ENCODE measurements around the gene MRPS25. TPM values are rescaled to one million over a fixed set of nuclear protein-coding genes. Genes with fewer than 3 reads are reported as not detected.

MRPS25 gene
- total and polyA plus RNA-seq, 9 of the 15 experiments (the other 6 are each of a cell fraction or from before 2014, with no cell fraction given) = 34.3 to 129 (median 78.2) TPM

DNA sequence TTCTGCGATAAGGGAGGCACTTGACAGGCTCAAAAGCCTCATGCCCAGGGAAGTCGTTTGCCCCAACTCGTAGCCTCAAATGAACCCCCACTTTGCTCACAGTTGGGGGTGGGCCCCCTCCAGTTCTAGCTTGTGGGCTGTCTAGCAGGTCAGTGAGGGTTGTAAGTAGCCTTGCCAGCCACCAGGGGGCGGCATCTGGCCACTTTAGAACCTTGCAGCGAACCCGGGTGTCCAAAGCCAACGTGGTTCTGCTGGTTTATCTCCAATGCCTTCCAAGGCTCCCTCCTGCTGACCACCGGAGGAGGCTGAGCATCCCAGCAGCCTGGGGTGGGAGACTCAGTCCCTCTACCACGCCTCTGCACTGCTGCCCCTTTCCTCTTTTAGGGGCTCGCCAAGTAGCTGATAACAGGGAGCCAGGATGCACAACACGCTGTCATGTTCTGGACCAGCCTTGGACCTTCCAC lies 43.0 kb upstream of the MRPS25 start (continued):
- TF ChIP-seq, protein P1, sequence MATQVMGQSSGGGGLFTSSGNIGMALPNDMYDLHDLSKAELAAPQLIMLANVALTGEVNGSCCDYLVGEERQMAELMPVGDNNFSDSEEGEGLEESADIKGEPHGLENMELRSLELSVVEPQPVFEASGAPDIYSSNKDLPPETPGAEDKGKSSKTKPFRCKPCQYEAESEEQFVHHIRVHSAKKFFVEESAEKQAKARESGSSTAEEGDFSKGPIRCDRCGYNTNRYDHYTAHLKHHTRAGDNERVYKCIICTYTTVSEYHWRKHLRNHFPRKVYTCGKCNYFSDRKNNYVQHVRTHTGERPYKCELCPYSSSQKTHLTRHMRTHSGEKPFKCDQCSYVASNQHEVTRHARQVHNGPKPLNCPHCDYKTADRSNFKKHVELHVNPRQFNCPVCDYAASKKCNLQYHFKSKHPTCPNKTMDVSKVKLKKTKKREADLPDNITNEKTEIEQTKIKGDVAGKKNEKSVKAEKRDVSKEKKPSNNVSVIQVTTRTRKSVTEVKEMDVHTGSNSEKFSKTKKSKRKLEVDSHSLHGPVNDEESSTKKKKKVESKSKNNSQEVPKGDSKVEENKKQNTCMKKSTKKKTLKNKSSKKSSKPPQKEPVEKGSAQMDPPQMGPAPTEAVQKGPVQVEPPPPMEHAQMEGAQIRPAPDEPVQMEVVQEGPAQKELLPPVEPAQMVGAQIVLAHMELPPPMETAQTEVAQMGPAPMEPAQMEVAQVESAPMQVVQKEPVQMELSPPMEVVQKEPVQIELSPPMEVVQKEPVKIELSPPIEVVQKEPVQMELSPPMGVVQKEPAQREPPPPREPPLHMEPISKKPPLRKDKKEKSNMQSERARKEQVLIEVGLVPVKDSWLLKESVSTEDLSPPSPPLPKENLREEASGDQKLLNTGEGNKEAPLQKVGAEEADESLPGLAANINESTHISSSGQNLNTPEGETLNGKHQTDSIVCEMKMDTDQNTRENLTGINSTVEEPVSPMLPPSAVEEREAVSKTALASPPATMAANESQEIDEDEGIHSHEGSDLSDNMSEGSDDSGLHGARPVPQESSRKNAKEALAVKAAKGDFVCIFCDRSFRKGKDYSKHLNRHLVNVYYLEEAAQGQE (IDR thresholded peaks at IDR 0.05; ENCODE audit: borderline replicate concordance) = peak; percentile 74
- TF ChIP-seq, protein P1 (CRISPR knock-in tag; IDR thresholded peaks at IDR 0.05; ENCODE audit: low read depth) = no peak
- TF ChIP-seq, protein P2, sequence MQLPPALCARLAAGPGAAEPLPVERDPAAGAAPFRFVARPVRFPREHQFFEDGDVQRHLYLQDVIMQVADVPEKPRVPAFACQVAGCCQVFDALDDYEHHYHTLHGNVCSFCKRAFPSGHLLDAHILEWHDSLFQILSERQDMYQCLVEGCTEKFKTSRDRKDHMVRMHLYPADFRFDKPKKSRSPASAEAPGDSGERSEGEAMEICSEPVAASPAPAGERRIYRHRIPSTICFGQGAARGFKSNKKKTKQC (CRISPR knock-in tag; IDR thresholded peaks at IDR 0.05) = 0 out of 2 replicates have a peak, but pooled peaks have one; percentile 42
- peak; percentile 37; the same call in 1 of the 2 replicates for TF ChIP-seq BHLHE40 (IDR thresholded peaks at IDR 0.05; ENCODE audit: low read length)
- no peak for TF ChIP-seq ZFP1 (CRISPR knock-in tag; IDR thresholded peaks at IDR 0.05)
- peak; percentile 90 for TF ChIP-seq SMC3 (conservative IDR thresholded peaks at IDR 0.05; ENCODE audit: insufficient read depth, low read depth, low read length)
- TF ChIP-seq ZC3H8 (IDR thresholded peaks at IDR 0.05) = no peak
- TF ChIP-seq FOXA3 (CRISPR knock-in tag; conservative IDR thresholded peaks at IDR 0.05 in 1 of 2, IDR thresholded peaks at IDR 0.05 in 1 of 2) = no peak
- 0 out of 2 replicates have a peak, but pooled peaks have one; percentile 14 for TF ChIP-seq SIN3B (IDR thresholded peaks at IDR 0.05; ENCODE audit: low read depth)
- no peak for TF ChIP-seq ZNF695 (CRISPR knock-in tag; IDR thresholded peaks at IDR 0.05)
- no peak for TF ChIP-seq CBX5 (IDR thresholded peaks at IDR 0.05; ENCODE audit: borderline replicate concordance, low read depth)
- TF ChIP-seq ATF7 (IDR thresholded peaks at IDR 0.05) = no peak
- TF ChIP-seq, protein P3, sequence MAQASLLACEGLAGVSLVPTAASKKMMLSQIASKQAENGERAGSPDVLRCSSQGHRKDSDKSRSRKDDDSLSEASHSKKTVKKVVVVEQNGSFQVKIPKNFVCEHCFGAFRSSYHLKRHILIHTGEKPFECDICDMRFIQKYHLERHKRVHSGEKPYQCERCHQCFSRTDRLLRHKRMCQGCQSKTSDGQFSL (CRISPR knock-in tag; IDR thresholded peaks at IDR 0.05) = no peak
- TF ChIP-seq, protein P3 (tag; IDR thresholded peaks at IDR 0.05) = no peak
- TF ChIP-seq SUPT5H (IDR thresholded peaks at IDR 0.05) = no peak
- TF ChIP-seq DDX20 (tag; IDR thresholded peaks at IDR 0.05; ENCODE audit: low read depth) = no peak
- TF ChIP-seq, protein P4, sequence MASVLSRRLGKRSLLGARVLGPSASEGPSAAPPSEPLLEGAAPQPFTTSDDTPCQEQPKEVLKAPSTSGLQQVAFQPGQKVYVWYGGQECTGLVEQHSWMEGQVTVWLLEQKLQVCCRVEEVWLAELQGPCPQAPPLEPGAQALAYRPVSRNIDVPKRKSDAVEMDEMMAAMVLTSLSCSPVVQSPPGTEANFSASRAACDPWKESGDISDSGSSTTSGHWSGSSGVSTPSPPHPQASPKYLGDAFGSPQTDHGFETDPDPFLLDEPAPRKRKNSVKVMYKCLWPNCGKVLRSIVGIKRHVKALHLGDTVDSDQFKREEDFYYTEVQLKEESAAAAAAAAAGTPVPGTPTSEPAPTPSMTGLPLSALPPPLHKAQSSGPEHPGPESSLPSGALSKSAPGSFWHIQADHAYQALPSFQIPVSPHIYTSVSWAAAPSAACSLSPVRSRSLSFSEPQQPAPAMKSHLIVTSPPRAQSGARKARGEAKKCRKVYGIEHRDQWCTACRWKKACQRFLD (CRISPR knock-in tag; IDR thresholded peaks at IDR 0.05) = no peak
- TF ChIP-seq CREBBP (IDR thresholded peaks at IDR 0.05; ENCODE audit: low read depth, low read length) = no peak
- TF ChIP-seq RBFOX2 (IDR thresholded peaks at IDR 0.05; ENCODE audit: low read depth, low read length) = no peak
- no peak for TF ChIP-seq NFIX (CRISPR knock-in tag; IDR thresholded peaks at IDR 0.05; ENCODE audit: low read depth)

Measured in K562 (cell line).